IPS DF 4.7 (cell line): ENCODE results near the gene CCDC33.

Experiments used
- DNase-seq: peaks from one replicate; pipeline ENCODE4 v3.0.0-alpha.2; 2013; ENCODE audit warnings: low spot score; ENCODE audit errors: extremely low read depth

Gene CCDC33

GRCh38 chr15:74258456-74259291 lies 22.5 kb downstream of the CCDC33 start:
- DNase-seq, result no peak

DNA sequence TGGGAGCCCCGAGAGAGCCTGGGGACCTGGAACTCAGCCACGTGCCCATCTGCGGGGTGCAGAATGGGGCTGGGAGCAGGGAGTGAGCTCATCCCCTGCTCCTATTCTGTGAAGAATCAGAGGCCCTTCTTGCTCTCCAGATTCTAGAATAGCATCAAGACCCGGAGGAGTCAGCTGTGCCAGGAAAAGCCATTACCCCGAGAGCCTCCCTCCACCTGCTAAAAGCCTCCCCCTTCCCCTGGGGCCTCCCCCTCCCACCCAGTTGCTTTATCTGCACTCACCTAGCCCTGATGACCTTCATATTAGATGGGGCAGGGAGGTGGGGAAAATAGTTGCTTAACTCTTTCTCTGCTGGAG lies 23.1 kb downstream of the CCDC33 start:
- no peak for DNase-seq

GRCh38 chr15:74259821-74260607 lies 23.9 kb downstream of the CCDC33 start:
- no peak for DNase-seq

GRCh38 chr15:74261041-74261440 lies 24.9 kb downstream of the CCDC33 start:
- no peak for DNase-seq

DNA sequence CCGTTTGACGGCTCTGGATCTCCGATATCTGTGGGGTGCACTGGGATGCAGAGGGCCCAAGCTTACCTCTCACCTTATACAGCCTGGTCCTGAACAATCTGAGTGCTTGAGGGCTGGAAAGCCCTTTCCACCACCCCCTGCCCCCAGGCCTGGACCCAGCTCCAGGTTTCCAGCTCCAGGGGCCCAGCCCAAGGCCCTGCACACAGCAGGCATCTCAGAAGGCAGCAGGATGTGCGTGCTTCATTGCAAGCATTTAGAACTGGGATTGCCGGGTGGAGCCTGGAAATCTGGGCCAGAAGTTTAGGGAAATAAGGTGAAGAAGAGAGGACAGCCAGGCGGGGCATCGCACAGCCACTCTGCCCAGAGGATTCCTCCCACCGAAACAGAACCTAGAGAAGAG lies 25.6 kb downstream of the CCDC33 start:
- no peak for DNase-seq

DNA sequence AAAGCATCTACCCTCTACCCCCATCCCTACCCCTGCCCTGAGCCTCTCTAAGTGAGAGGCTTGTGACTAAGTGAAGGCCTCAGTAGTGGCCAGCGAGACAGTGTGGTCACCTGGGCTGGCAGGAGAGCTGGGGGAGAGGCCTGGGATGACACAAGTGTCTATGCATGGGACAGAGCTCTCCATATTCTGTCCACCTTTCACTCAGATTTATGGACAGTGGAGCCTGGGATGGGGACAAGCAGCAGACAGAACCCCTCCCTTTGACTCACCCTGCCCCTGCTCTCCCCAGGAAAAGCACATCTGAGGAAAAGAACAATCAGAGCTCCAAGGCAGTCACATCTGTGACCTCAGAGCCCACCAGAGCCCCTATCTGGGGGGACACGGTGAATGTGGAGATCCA lies 26.0 kb downstream of the CCDC33 start:
- DNase-seq, result no peak

DNA sequence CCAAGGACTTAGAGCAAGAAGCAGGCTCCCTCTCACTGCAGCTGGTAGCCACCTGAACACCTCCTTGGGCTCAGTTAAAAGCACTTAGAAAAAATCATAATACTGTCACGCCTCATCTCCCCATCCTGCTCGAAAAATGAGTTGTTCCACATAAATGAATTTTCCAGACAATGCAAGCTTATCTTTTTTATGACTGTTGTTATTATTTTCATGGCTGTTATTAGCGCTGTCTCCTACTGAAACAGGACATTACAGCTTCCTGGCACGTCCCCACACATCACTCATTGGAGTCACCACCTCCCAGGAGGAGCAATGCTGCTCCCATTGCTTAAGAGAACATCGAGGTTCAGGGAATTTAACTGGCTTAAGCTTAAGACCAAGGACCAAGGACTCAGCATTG lies 26.5 kb downstream of the CCDC33 start:
- no peak for DNase-seq

DNA sequence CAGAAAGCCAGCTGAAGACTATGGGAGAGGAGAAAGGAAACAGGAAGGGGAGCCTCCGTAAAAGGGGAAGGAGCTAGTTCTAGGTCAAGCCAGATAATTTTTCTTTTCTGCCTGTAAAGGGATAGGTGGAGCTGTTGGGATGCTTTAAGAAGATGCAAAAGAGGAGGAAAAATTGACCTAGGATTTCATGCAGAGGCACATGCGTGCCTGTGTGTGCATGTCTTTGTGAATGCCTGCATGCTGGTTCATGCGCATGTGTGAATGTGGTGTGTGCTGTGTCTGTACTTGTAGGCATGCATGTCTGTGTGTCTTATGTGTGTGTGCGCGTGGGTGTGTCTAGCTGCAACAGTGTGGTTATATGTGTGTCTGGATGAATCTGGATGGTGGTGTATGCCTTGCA lies 27.3 kb downstream of the CCDC33 start:
- DNase-seq, result no peak

- DNase-seq, result no peak
These were observed 28.0 kb downstream of the CCDC33 start for GRCh38 chr15:74264081-74264501.

GRCh38 chr15:74265046-74265639 lies 29.0 kb downstream of the CCDC33 start:
- DNase-seq, result no peak

- DNase-seq, result no peak
These were observed 31.9 kb downstream of the CCDC33 start for GRCh38 chr15:74268020-74268419.

- no peak for DNase-seq
These were observed 33.4 kb downstream of the CCDC33 start for GRCh38 chr15:74269362-74270035.

DNA sequence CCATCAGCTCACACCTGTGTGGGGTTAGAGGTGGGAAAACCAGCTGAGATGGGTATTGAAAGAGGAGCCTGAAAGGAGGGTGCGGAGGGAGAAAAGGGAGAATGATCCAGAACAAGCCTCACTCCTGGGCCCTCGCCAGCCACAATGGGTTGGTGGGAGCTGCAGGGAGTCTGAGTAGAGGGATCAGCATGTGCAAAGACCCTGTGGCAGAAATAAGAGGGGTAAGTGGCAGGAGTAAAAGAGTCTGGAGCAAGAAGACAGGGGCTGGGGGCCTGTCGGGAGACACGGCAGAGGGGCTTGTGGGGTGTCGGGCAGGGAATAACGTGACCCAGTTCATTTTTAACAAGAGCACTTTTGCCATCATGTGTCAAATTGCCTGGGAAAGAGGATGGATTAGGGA lies 34.0 kb downstream of the CCDC33 start:
- no peak for DNase-seq

DNA sequence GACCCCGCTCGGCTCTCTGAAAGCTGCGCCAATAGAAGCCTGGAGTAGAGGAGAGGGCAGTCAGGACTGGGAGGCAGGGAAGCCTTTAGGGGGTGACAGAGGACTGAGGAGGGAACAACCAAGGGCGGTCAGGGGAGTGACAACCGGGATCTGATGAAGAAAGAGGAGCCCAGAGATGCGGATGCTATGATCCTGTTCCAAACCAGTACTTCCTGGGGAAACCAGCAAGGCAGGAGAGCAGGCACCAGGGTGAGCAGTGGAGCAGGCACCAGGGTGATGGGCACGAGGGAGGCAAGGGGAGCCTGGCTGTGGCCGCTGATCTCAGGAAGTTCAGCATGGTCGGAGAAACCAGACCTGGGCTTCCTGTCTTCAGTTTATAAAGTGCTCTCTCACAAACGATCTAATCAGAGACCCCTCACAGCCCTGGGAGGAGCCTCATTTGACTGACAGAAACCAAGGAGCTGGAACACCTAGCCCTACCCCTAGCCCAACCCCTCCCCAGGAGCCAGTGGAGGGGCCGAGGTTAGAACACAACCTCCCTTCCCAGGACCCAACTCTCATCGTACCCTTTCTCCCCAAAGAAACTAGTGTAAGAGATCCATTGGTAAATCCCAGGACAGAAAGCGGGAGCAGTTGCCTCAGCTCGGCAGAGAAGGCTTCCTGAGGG lies 34.9 kb downstream of the CCDC33 start:
- no peak for DNase-seq

- DNase-seq, result no peak
These were observed 36.7 kb downstream of the CCDC33 start for GRCh38 chr15:74272812-74273211.

DNA sequence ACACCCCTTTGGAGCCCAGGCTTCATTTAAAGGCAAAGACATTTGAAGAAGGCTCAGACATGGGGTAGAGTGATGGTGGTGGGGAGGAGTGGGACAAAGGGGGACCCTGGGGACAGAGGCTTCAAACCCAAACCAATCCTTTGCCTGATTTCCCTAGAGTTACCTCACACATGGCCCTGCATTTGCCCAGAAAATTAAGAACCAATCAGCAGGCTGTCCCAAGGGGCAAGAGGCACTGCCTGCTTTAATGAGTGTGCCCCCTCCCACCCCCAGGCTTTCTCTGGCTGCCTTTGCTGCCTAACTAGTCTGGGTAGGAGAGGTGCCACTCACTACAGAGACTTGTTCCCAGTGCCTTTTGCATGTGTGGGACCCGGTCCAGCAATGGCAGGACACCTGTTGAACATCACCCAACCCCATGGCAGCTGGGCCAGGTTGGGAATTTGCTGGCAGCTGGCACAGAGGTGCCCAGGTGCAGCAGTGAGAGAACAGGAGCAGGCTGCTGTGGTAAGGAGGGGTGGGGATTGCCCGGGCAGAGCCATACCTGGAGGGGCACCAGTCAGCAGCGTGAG lies 38.4 kb downstream of the CCDC33 start:
- DNase-seq, result no peak

DNA sequence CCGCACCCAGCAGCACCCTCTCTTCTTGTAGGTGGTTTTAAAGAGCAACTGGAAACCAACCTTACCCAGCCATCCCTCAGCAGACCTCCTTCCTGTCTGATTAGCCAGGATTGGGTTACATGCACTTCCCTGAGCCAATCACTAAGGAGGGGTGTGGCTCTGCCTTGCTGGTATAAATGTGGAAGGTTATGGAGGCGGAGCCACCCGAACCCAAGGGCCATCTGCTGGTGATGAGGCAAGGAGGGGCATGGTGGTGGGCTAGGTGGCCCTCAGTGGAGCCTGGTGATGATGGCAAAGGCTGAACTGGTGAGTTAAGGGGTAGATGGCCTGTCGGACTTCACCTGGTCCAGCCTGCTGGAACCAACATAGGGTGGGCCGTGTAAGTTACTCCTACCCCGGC lies 39.8 kb downstream of the CCDC33 start:
- no peak for DNase-seq

GRCh38 chr15:74276560-74276959 lies 40.4 kb downstream of the CCDC33 start:
- no peak for DNase-seq

GRCh38 chr15:74277242-74277810 lies 41.2 kb downstream of the CCDC33 start:
- no peak for DNase-seq

- no peak for DNase-seq
These were observed 42.1 kb downstream of the CCDC33 start for GRCh38 chr15:74278207-74278606.
